Liver (tissue), 9 donors: ENCODE measurements around the gene BTBD7. TPM values are rescaled to one million over a fixed set of nuclear protein-coding genes. Genes with fewer than 3 reads are reported as not detected.

Experiments used
- DNase-seq: peaks from one replicate; pipeline ENCODE4 v3.0.0-alpha.2; 2017; ENCODE audit warnings: low spot score
- H3K27ac ChIP-seq, 2 donors: one replicate each; pipeline ENCODE4 v1.7.0; 2013; ENCODE audit warnings: inconsistent platforms in 2 of 2, low read length in 2 of 2, control low read depth in 1 of 2, low read depth in 1 of 2, mild to moderate bottlenecking in 1 of 2
- H3K27me3 ChIP-seq, 4 donors: one replicate each; pipeline versions ENCODE4 v1.6.1 to v1.7.0; 2013; ENCODE audit warnings: low read length in 3 of 4, inconsistent platforms in 1 of 4, mild to moderate bottlenecking in 1 of 4, moderate library complexity in 1 of 4; ENCODE audit not compliant: control insufficient read depth in 4 of 4, insufficient read depth in 4 of 4
- H3K36me3 ChIP-seq, 4 donors: one replicate each; pipeline versions ENCODE4 v1.6.1 to v1.7.0; 2013; ENCODE audit warnings: low read length in 3 of 4, mild to moderate bottlenecking in 3 of 4, low read depth in 1 of 4, moderate library complexity in 1 of 4; ENCODE audit not compliant: control insufficient read depth in 4 of 4, insufficient read depth in 3 of 4
- H3K4me1 ChIP-seq, 4 donors: one replicate each; pipeline versions ENCODE4 v1.6.1 to v1.7.0; 2013; ENCODE audit warnings: low read length in 3 of 4, mild to moderate bottlenecking in 3 of 4, moderate library complexity in 1 of 4; ENCODE audit not compliant: control insufficient read depth in 4 of 4, insufficient read depth in 4 of 4
- H3K4me3 ChIP-seq, 3 donors: one replicate each; pipeline versions ENCODE4 v1.6.1 to v1.7.0; 2013; ENCODE audit warnings: low read length in 3 of 3, control low read depth in 1 of 3, low read depth in 1 of 3, mild to moderate bottlenecking in 1 of 3
- H3K9ac ChIP-seq, 2 donors: one replicate each; pipeline ENCODE4 v1.7.0; 2013; ENCODE audit warnings: low read length in 2 of 2, mild to moderate bottlenecking in 2 of 2, moderate library complexity in 2 of 2, control low read depth in 1 of 2, low read depth in 1 of 2
- H3K9me3 ChIP-seq, 4 donors: one replicate each; pipeline versions ENCODE4 v1.6.1 to v1.7.0; 2013; ENCODE audit warnings: low read length in 3 of 4; ENCODE audit not compliant: control insufficient read depth in 4 of 4
- ATF3 ChIP-seq: IDR thresholded peaks from 2 replicates; pipeline ENCODE4 v1.6.1; 2016; ENCODE audit warnings: antibody characterized with exemption
- EGR1 ChIP-seq, 2 donors: IDR thresholded peaks; 2 replicates each; pipeline ENCODE4 v1.6.1; 2016 to 2018; ENCODE audit warnings: antibody characterized with exemption in 2 of 2, low read depth in 2 of 2
- FOXA1 ChIP-seq: IDR thresholded peaks from 2 replicates; pipeline ENCODE4 v1.6.1; 2016; ENCODE audit warnings: antibody characterized with exemption
- FOXA2 ChIP-seq: IDR thresholded peaks from 2 replicates; pipeline ENCODE4 v1.6.1; 2016; ENCODE audit warnings: antibody characterized with exemption
- GABPA ChIP-seq, 2 donors: IDR thresholded peaks in 1 of 2; conservative IDR thresholded peaks in 1 of 2; 2 replicates each; pipeline ENCODE4 v1.6.1; 2016; ENCODE audit warnings: antibody characterized with exemption in 2 of 2, mild to moderate bottlenecking in 1 of 2, moderate library complexity in 1 of 2
- HNF4A ChIP-seq, 2 donors: conservative IDR thresholded peaks; 2 replicates each; pipeline ENCODE4 v1.6.1; 2016; ENCODE audit warnings: antibody characterized with exemption in 2 of 2, mild to moderate bottlenecking in 2 of 2
- HNF4G ChIP-seq: IDR thresholded peaks from 2 replicates; pipeline ENCODE4 v1.6.1; 2016; ENCODE audit warnings: antibody characterized with exemption
- MAX ChIP-seq: IDR thresholded peaks from 2 replicates; pipeline ENCODE4 v1.6.1; 2016; ENCODE audit warnings: antibody characterized with exemption
- NR2F2 ChIP-seq: IDR thresholded peaks from 2 replicates; pipeline ENCODE4 v1.6.1; 2016; ENCODE audit warnings: antibody characterized with exemption
- RAD21 ChIP-seq, 2 donors: IDR thresholded peaks; 2 replicates each; pipeline ENCODE4 v1.6.1; 2016; ENCODE audit warnings: antibody characterized with exemption in 2 of 2, mild to moderate bottlenecking in 2 of 2
- REST ChIP-seq: IDR thresholded peaks from 2 replicates; pipeline ENCODE4 v1.6.1; 2016; ENCODE audit warnings: antibody characterized with exemption, mild to moderate bottlenecking
- RXRA ChIP-seq, 2 donors: IDR thresholded peaks; 2 replicates each; pipeline ENCODE4 v1.6.1; 2017 to 2018; ENCODE audit warnings: antibody characterized with exemption in 2 of 2, mild to moderate bottlenecking in 1 of 2
- SP1 ChIP-seq: IDR thresholded peaks from 2 replicates; pipeline ENCODE4 v1.6.1; 2018; ENCODE audit warnings: antibody characterized with exemption, mild to moderate bottlenecking
- TAF1 ChIP-seq: conservative IDR thresholded peaks from 2 replicates; pipeline ENCODE4 v1.6.1; 2016; ENCODE audit warnings: antibody characterized with exemption, mild to moderate bottlenecking
- YY1 ChIP-seq: IDR thresholded peaks from 2 replicates; pipeline ENCODE4 v1.6.1; 2016; ENCODE audit warnings: antibody characterized with exemption, mild to moderate bottlenecking
- ZBTB33 ChIP-seq: IDR thresholded peaks from 2 replicates; pipeline ENCODE4 v1.6.1; 2016; ENCODE audit warnings: antibody characterized with exemption
- WGBS: extraction: QIAGEN DNeasy Blood & Tissue Kit; methylation state at CpG from one replicate; pipeline ENCODE4 v1.1.7; 2013; 5-methylcytosine and 5-hydroxymethylcytosine counted together
- polyA plus RNA-seq, 2 donors: library from polyadenylated mRNA; stranded (reverse) in 1 of 2; unstranded in 1 of 2; fragments of 200-250 nt in 1 of 2; fragments of >200 nt in 1 of 2; fragmentation: Nextera tagmentation in 1 of 2; extraction: Ambion mirVana in 1 of 2; gene quantifications; one replicate each; pipeline versions ENCODE4 v1.2.1 to v1.2.3, GENCODE V29; 2013 to 2015
- total RNA-seq, 2 donors: library from RNA; depleted of rRNA; stranded (reverse); fragments of >200 nt; gene quantifications; one replicate each; pipeline ENCODE4 v1.2.3, GENCODE V29; 2014
- donor health status: healthy.
- donor health status: healthy.
- donor health status: healthy.
- donor health status: healthy.
- donor health status: healthy.

BTBD7 gene
- total and polyA plus RNA-seq, 4 donors = 4.4 to 17.7 (median 10.2) TPM

- TF ChIP-seq NR2F2 (no peak), GABPA (IDR thresholded peaks at IDR 0.05 in 1 of 2, conservative IDR thresholded peaks at IDR 0.05 in 1 of 2) (no peak), ATF3 (no peak), HNF4G (no peak), FOXA2 (no peak)
These were observed 12.9 kb downstream of the BTBD7 start (continued) for GRCh38 chr14:93319958-93320357.

- H3K27ac ChIP-seq = no peak overlapping the region
- no peak overlapping the region for H3K4me3 ChIP-seq
- H3K27me3 ChIP-seq = no peaks in the 10 kb centered on the region
- H3K36me3 ChIP-seq = no peaks in the 10 kb centered on the region
- 95% methylated on average over 2 of the region's 2 CpGs for WGBS
- peaks cover 0 to 5% (median 2%) of the 10 kb centered on the region in 4 donors for H3K4me1 ChIP-seq
- H3K9ac ChIP-seq = no peak overlapping the region
- TF ChIP-seq RXRA (IDR thresholded peaks at IDR 0.05) = no peak
- no peak for TF ChIP-seq REST
- TF ChIP-seq HNF4G = no peak
- H3K9me3 ChIP-seq = no peaks in the 10 kb centered on the region
- no peak for DNase-seq
These were observed 13.3 kb downstream of the BTBD7 start for GRCh38 chr14:93319494-93319893.

- no peaks in the 10 kb centered on the region for H3K36me3 ChIP-seq
- DNase-seq = no peak
- H3K27ac ChIP-seq = no peak overlapping the region
- H3K4me1 ChIP-seq = peaks cover 0 to 3% (median under 1%) of the 10 kb centered on the region in 4 donors
- no peak overlapping the region for H3K9ac ChIP-seq
- no peaks in the 10 kb centered on the region for H3K27me3 ChIP-seq
- WGBS = 92% methylated on average over 5 of the region's 5 CpGs
- TF ChIP-seq RAD21 (IDR thresholded peaks at IDR 0.05) = no peak
- no peak for TF ChIP-seq FOXA2
- TF ChIP-seq SP1 = no peak
- no peak for TF ChIP-seq HNF4A (conservative IDR thresholded peaks at IDR 0.05)
- TF ChIP-seq MAX = no peak
- TF ChIP-seq TAF1 = no peak
- no peak for TF ChIP-seq EGR1 (IDR thresholded peaks at IDR 0.05; ENCODE audit: low read depth in 2 of 2)
- TF ChIP-seq FOXA1 = no peak
- no peak for TF ChIP-seq REST
- no peak for TF ChIP-seq ATF3
- no peak for TF ChIP-seq ZBTB33
- no peak for TF ChIP-seq RXRA (IDR thresholded peaks at IDR 0.05)
- no peak for TF ChIP-seq YY1
- no peak for TF ChIP-seq HNF4G
- H3K9me3 ChIP-seq = no peaks in the 10 kb centered on the region
- no peak overlapping the region for H3K4me3 ChIP-seq
These were observed 13.9 kb downstream of the BTBD7 start for GRCh38 chr14:93318927-93319326.
